Vagina (tissue), 2 donors: ENCODE measurements around the gene EPSTI1.

ENCODE experiments used
- POLR2A ChIP-seq, 2 donors: fragments of 450-650 bp; IDR thresholded peaks; one replicate each; pipeline ENCODE4 v1.6.1; 2017; ENCODE audit warnings: antibody characterized with exemption in 2 of 2, mild to moderate bottlenecking in 2 of 2, moderate library complexity in 2 of 2
- POLR2AphosphoS5 ChIP-seq, 2 donors: sonication (generic); formaldehyde crosslinking; IDR thresholded peaks; one replicate each; pipeline ENCODE4 v1.9.0; 2017; ENCODE audit warnings: antibody characterized with exemption in 2 of 2, mild to moderate bottlenecking in 2 of 2, low read depth in 1 of 2; ENCODE audit not compliant: insufficient read depth in 1 of 2
- TF ChIP-seq, protein P1 (sequence below), 3 experiments: fragments of 450-650 bp in 2 of 3; fragments of 200-600 bp in 1 of 3; sonication (generic) in 1 of 3; IDR thresholded peaks; one replicate each; pipeline ENCODE4 v1.5.1; 2017 to 2019; ENCODE audit warnings: antibody characterized with exemption in 3 of 3, mild to moderate bottlenecking in 2 of 3, moderate library complexity in 2 of 3

DNA sequence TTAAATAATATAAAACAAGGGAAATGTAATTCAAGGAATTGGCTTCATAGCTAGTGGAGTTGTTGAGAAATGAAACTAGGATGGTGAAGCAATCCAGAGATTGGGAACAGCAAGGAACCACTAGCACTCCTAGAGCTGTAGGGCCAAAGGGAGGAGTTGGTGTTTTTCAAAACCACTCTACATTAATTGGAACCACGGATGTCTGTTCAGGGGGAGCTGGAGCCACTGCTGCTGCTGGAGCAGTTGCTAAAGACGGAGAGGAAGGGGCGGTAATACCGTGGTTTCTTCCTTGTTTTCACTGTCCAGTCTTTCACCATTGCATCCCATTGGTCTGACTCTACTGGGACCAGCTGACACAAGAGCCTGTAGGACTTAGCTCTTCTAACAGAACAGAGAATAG is 39.8 kb upstream of the EPSTI1 start:
- TF ChIP-seq, protein P1, sequence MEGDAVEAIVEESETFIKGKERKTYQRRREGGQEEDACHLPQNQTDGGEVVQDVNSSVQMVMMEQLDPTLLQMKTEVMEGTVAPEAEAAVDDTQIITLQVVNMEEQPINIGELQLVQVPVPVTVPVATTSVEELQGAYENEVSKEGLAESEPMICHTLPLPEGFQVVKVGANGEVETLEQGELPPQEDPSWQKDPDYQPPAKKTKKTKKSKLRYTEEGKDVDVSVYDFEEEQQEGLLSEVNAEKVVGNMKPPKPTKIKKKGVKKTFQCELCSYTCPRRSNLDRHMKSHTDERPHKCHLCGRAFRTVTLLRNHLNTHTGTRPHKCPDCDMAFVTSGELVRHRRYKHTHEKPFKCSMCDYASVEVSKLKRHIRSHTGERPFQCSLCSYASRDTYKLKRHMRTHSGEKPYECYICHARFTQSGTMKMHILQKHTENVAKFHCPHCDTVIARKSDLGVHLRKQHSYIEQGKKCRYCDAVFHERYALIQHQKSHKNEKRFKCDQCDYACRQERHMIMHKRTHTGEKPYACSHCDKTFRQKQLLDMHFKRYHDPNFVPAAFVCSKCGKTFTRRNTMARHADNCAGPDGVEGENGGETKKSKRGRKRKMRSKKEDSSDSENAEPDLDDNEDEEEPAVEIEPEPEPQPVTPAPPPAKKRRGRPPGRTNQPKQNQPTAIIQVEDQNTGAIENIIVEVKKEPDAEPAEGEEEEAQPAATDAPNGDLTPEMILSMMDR (IDR thresholded peaks at IDR 0.05) = no peak
- TF ChIP-seq POLR2A (IDR thresholded peaks at IDR 0.05) = no peak
- TF ChIP-seq POLR2AphosphoS5 (IDR thresholded peaks at IDR 0.05; ENCODE audit: insufficient read depth in 1 of 2, low read depth in 1 of 2) = no peak
